Measurements from ENCODE around the gene TRIOBP. TPM values are rescaled to one million over a fixed set of nuclear protein-coding genes. Genes with fewer than 3 reads are reported as not detected.
A peak's percentile ranks its signal among the peaks of the same experiment; 100 is the strongest.

The TRIOBP gene
- total and polyA plus RNA-seq, 2 of the 13 experiments (the other 11 are each of a cell fraction or from before 2014, with no cell fraction given): 6.1 to 15.4 TPM

GRCh38 chr22:37686002-37686982 lies 10.6 kb upstream of the TRIOBP start, which contains the start of gene NOL12:
Gene NOL12 (plus strand): TSS chr22:37686343. CDS start chr22:37686393, 50 bp downstream.
- DNase-seq (ENCODE audit: low spot score): peak; percentile 78
- peak; percentile 79 for ATAC-seq
- 4% methylated on average over 42 of the region's 62 CpGs for WGBS (ENCODE audit: low lambda C conversion rate)
- in situ Hi-C loops (cut with HindIII; ENCODE audit: extremely low pct_ligation_motif_present, low pct_unique_long_range_greater_than_20kb): no loop called here
- Histone ChIP-seq H3K4me3 (replicated peaks in 1 of 3; ENCODE audit: insufficient read depth in 1 of 3, low read depth in 2 of 3, low read length in 3 of 3) (peak within 1 kb of the TSS; percentile 85 to 96 (median 93)), H3K4me2 (ENCODE audit: low read depth, low read length) (peak within 1 kb of the TSS; percentile 84), H3K79me2 (ENCODE audit: insufficient read depth, low read length) (peaks cover 12% of the 10 kb centered on the region), H3K27ac (ENCODE audit: extremely low read length, insufficient read depth, low read length) (peak within 1 kb of the TSS; percentile 82), H3K9ac (ENCODE audit: insufficient read depth, low read depth, low read length) (peak within 1 kb of the TSS; percentile 91), H2AFZ (ENCODE audit: low read length) (peak within 1 kb of the TSS; percentile 83), H3K27me3 (ENCODE audit: control insufficient read depth in 1 of 2, insufficient read depth in 2 of 2, low read length in 2 of 2) (no peaks in the 10 kb centered on the region), H3K36me3 (replicated peaks in 1 of 2; ENCODE audit: control insufficient read depth in 1 of 2, insufficient read depth in 2 of 2, low read length in 2 of 2) (peaks cover 8 to 23% of the 10 kb centered on the region in 2 experiments; a peak in 4 of 5 replicates), H3K9me3 (ENCODE audit: low read length) (no peaks in the 10 kb centered on the region), H3K4me1 (ENCODE audit: insufficient read depth, low read length) (peaks cover 41% of the 10 kb centered on the region), H4K20me1 (ENCODE audit: insufficient read depth, low read length) (no peaks in the 10 kb centered on the region)
- BruUV-seq (replicated peaks): TSS peak; percentile 83
- ChIA-PET POLR2A (interaction anchor here (0.9 to 3.5 kb wide), 14 partner anchors 10 to 121 kb away, joined by 3 to 58 read pairs (median 9); partner anchors contain the start of genes GCAT, GGA1, LGALS1 and PDXP), CTCF (ENCODE audit: low intra/inter-chr PET ratio, low total read pairs) (no interaction called here)
- intact Hi-C loops (cut with micrococcal nuclease; ENCODE audit: unreplicated experiment): no loop called here
- peak; percentile 74 for FAIRE-seq
- TF ChIP-seq ZNF280D (CRISPR knock-in tag; IDR thresholded peaks at IDR 0.05): peak; percentile 47; the same call in 1 of the 2 replicates
- TF ChIP-seq ZNF567 (CRISPR knock-in tag; IDR thresholded peaks at IDR 0.05; ENCODE audit: borderline replicate concordance): peak; percentile 95; the same call in 1 of the 2 replicates
- 0 out of 2 replicates have a peak, but pooled peaks have one; percentile 78 for TF ChIP-seq ZNF30 (CRISPR knock-in tag; IDR thresholded peaks at IDR 0.05)
- TF ChIP-seq ZBTB44 (CRISPR knock-in tag; IDR thresholded peaks at IDR 0.05): peak; percentile 56; the same call in 1 of the 2 replicates
- TF ChIP-seq CENPBD1 (CRISPR knock-in tag; IDR thresholded peaks at IDR 0.05; ENCODE audit: borderline replicate concordance, low read depth): no peak
- no peak for TF ChIP-seq ZNF251 (CRISPR knock-in tag; IDR thresholded peaks at IDR 0.05)
- no peak for TF ChIP-seq ZFP1 (CRISPR knock-in tag; IDR thresholded peaks at IDR 0.05)
- TF ChIP-seq TFDP1 (CRISPR knock-in tag; IDR thresholded peaks at IDR 0.05; ENCODE audit: borderline replicate concordance): no peak; the same call in 1 of the 2 replicates
- no peak for TF ChIP-seq TEF (CRISPR knock-in tag; IDR thresholded peaks at IDR 0.05)
